ENCODE results near the gene B4GALNT1. TPM values are rescaled to one million over a fixed set of nuclear protein-coding genes. Genes with fewer than 3 reads are reported as not detected.
A peak's percentile ranks its signal among the peaks of the same experiment; 100 is the strongest.

Gene B4GALNT1
- total and polyA plus RNA-seq, 2 of the 13 experiments (the other 11 are each of a cell fraction or from before 2014, with no cell fraction given), result 4.5 to 5.4 TPM

- Histone ChIP-seq H2AFZ (ENCODE audit: low read length) (no peak overlapping the region), H3K4me2 (ENCODE audit: low read depth, low read length) (no peak overlapping the region; the same call in 1 of the 2 replicates), H3K4me1 (ENCODE audit: insufficient read depth, low read length) (peaks cover 28% of the 10 kb centered on the region), H3K4me3 (replicated peaks in 1 of 3; ENCODE audit: insufficient read depth in 1 of 3, low read depth in 2 of 3, low read length in 3 of 3) (no peak overlapping the region), H3K9ac (ENCODE audit: insufficient read depth, low read depth, low read length) (no peak overlapping the region), H3K9me3 (ENCODE audit: low read length) (no peaks in the 10 kb centered on the region), H3K79me2 (ENCODE audit: insufficient read depth, low read length) (no peaks in the 10 kb centered on the region), H3K36me3 (replicated peaks in 1 of 2; ENCODE audit: control insufficient read depth in 1 of 2, insufficient read depth in 2 of 2, low read length in 2 of 2) (0 out of 5 replicates have a peak, but pooled peaks cover 0 to 3% of the 10 kb centered on the region in 2 experiments), H3K27me3 (ENCODE audit: control insufficient read depth in 1 of 2, insufficient read depth in 2 of 2, low read length in 2 of 2) (no peaks in the 10 kb centered on the region; a peak in 1 of 5 replicates), H4K20me1 (ENCODE audit: insufficient read depth, low read length) (no peaks in the 10 kb centered on the region), H3K27ac (ENCODE audit: extremely low read length, insufficient read depth, low read length) (no peak overlapping the region)
- intact Hi-C loops (cut with micrococcal nuclease; ENCODE audit: unreplicated experiment), result no loop called here
- DNase-seq (ENCODE audit: low spot score), result no peak
- ATAC-seq, result no peak
- in situ Hi-C loops (cut with HindIII; ENCODE audit: extremely low pct_ligation_motif_present, low pct_unique_long_range_greater_than_20kb), result no loop called here
- CTCF ChIA-PET (ENCODE audit: low intra/inter-chr PET ratio, low total read pairs), result no interaction called here
- no TSS peak for BruUV-seq (replicated peaks)
- no peak for FAIRE-seq
- WGBS (ENCODE audit: low lambda C conversion rate), result 67% methylated on average over 6 of the region's 6 CpGs
- POLR2A ChIA-PET, result interaction anchor here (0.9 to 1.8 kb wide), 2 partner anchors 50 to 134 kb away, joined by 3 to 5 read pairs; no protein-coding TSS in a partner anchor
- TF ChIP-seq ZNF713 (CRISPR knock-in tag; IDR thresholded peaks at IDR 0.05) (no peak), ZBTB3 (CRISPR knock-in tag; IDR thresholded peaks at IDR 0.05; ENCODE audit: borderline replicate concordance, low read depth) (no peak), SNAI1 (CRISPR knock-in tag; IDR thresholded peaks at IDR 0.05; ENCODE audit: borderline replicate concordance) (no peak), ZNF446 (CRISPR knock-in tag; IDR thresholded peaks at IDR 0.05) (no peak), ZNF687 (CRISPR knock-in tag; IDR thresholded peaks at IDR 0.05) (peak; percentile 48), ZNF460 (CRISPR knock-in tag; IDR thresholded peaks at IDR 0.05; ENCODE audit: borderline replicate concordance) (no peak), SNRNP70 (IDR thresholded peaks at IDR 0.05; ENCODE audit: low read depth, low read length) (no peak), REL (CRISPR knock-in tag; conservative IDR thresholded peaks at IDR 0.05) (no peak), ZFAT (CRISPR knock-in tag; conservative IDR thresholded peaks at IDR 0.05) (no peak), TCF7 (IDR thresholded peaks at IDR 0.05; ENCODE audit: low read depth) (no peak), AGO1 (IDR thresholded peaks at IDR 0.05; ENCODE audit: low read depth, low read length, poor library complexity, severe bottlenecking) (no peak), RBFOX2 (IDR thresholded peaks at IDR 0.05; ENCODE audit: low read depth, low read length) (no peak), SMARCC2 (IDR thresholded peaks at IDR 0.05) (no peak), NR2F6 (IDR thresholded peaks at IDR 0.05) (peak; percentile 53; the same call in 1 of the 2 replicates), NR2F6 (CRISPR knock-in tag; IDR thresholded peaks at IDR 0.05) (0 out of 2 replicates have a peak, but pooled peaks have one; percentile 19), AHR (CRISPR knock-in tag; IDR thresholded peaks at IDR 0.05) (no peak), CREM (IDR thresholded peaks at IDR 0.05) (no peak), CREM (CRISPR knock-in tag; IDR thresholded peaks at IDR 0.05) (no peak), HNF1B (CRISPR knock-in tag; IDR thresholded peaks at IDR 0.05) (no peak)
These were observed 2.0 kb downstream of the B4GALNT1 start for GRCh38 chr12:57630891-57631433.
